Measurements from ENCODE around the gene MTMR12. TPM values are rescaled to one million over a fixed set of nuclear protein-coding genes. Genes with fewer than 3 reads are reported as not detected.

Gene MTMR12
- total and polyA plus RNA-seq, 4 donors, result 16.2 to 19.9 (median 18.1) TPM

DNA sequence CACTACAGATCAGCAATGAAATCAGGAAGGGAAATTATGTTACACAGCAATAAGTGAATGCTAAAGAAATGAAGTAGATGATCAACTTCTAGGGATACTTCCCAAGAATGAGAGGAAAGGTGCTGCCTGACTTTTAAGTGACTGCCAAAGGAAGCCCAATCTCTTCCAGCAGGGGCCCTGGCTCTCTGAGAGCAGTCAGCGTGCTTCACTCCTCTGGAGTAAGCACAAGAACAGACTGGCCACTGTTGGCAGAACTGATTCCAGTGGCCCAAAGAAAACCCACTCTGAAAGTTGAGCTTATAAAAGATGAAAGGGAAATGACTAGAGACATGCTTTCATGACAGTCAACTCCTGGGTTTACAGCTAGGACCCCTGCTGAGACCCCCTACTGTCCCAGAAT, 41.8 kb downstream of the MTMR12 start:
- H3K9me3 ChIP-seq (ENCODE audit: control insufficient read depth, insufficient read depth, low read length), result no peaks in the 10 kb centered on the region
- H3K4me1 ChIP-seq (ENCODE audit: control insufficient read depth, insufficient read depth, low read length), result no peaks in the 10 kb centered on the region
- H3K4me3 ChIP-seq (ENCODE audit: low read depth, low read length), result no peak overlapping the region
- H3K27me3 ChIP-seq (ENCODE audit: control insufficient read depth, insufficient read depth, low read length), result no peaks in the 10 kb centered on the region
- peaks cover 44% of the 10 kb centered on the region for H3K36me3 ChIP-seq (ENCODE audit: control insufficient read depth, insufficient read depth, low read length)
- no peak overlapping the region for H3K27ac ChIP-seq (ENCODE audit: low read depth, low read length)
- WGBS (ENCODE audit: insufficient coverage), result 67% methylated on average over 1 of the region's 1 CpG
- no peak for DNase-seq (ENCODE audit: low read depth in 4 of 6, low spot score in 6 of 6)

DNA sequence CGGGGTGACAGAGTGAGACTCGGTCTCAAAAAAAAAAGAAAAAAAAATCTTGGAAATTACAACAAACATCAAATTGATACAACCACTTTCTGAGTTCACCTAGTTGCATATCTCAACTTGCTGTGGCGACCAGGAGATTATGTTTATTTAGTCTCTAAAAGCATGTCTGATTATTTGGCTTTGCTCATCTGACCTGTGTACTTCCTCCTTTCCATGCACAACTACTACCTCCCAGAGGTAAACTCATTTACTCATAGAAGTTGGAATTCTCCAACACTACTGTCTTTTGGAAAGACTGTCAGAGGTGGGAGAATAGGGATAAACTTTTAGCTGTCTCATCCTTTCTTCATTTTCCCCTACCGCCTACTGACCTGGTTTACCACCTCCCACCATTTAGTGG, 42.6 kb downstream of the MTMR12 start:
- Histone ChIP-seq H3K9me3 (ENCODE audit: control insufficient read depth, insufficient read depth, low read length) (no peaks in the 10 kb centered on the region), H3K27me3 (ENCODE audit: control insufficient read depth, insufficient read depth, low read length) (no peaks in the 10 kb centered on the region), H3K4me3 (ENCODE audit: low read depth, low read length) (no peak overlapping the region), H3K4me1 (ENCODE audit: control insufficient read depth, insufficient read depth, low read length) (no peaks in the 10 kb centered on the region), H3K27ac (ENCODE audit: low read depth, low read length) (no peak overlapping the region), H3K36me3 (ENCODE audit: control insufficient read depth, insufficient read depth, low read length) (peaks cover 45% of the 10 kb centered on the region)
- no CpG with 5 or more reads among the region's 4 CpGs for WGBS (ENCODE audit: insufficient coverage)
- no peak for DNase-seq (ENCODE audit: low read depth in 4 of 6, low spot score in 6 of 6)

DNA sequence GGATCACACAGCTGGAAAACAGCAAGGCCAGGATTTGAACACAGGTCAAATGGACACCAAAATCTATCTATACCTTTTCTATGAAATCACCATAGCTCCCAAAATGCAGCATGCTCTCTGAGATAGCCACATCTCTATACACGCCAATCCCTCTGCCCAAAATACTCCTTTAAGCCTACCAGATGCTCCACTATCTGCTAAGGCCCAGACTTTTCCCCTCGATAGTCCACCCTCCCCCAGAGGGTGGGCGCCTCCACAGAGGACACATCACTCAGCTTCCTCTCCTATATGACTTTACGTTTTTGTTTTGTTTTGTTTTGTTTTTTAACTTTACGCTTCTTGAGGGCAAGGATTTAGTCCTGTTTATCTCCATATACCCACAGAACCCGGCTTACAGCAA, 46.8 kb downstream of the MTMR12 start:
- Histone ChIP-seq H3K4me3 (ENCODE audit: low read depth, low read length) (no peak overlapping the region), H3K27ac (ENCODE audit: low read depth, low read length) (no peak overlapping the region), H3K4me1 (ENCODE audit: control insufficient read depth, insufficient read depth, low read length) (no peaks in the 10 kb centered on the region), H3K9me3 (ENCODE audit: control insufficient read depth, insufficient read depth, low read length) (no peaks in the 10 kb centered on the region), H3K36me3 (ENCODE audit: control insufficient read depth, insufficient read depth, low read length) (peaks cover 48% of the 10 kb centered on the region), H3K27me3 (ENCODE audit: control insufficient read depth, insufficient read depth, low read length) (no peaks in the 10 kb centered on the region)
- DNase-seq (ENCODE audit: low read depth in 4 of 6, low spot score in 6 of 6), result no peak
- WGBS (ENCODE audit: insufficient coverage), result 91% methylated on average over 1 of the region's 6 CpGs

DNA sequence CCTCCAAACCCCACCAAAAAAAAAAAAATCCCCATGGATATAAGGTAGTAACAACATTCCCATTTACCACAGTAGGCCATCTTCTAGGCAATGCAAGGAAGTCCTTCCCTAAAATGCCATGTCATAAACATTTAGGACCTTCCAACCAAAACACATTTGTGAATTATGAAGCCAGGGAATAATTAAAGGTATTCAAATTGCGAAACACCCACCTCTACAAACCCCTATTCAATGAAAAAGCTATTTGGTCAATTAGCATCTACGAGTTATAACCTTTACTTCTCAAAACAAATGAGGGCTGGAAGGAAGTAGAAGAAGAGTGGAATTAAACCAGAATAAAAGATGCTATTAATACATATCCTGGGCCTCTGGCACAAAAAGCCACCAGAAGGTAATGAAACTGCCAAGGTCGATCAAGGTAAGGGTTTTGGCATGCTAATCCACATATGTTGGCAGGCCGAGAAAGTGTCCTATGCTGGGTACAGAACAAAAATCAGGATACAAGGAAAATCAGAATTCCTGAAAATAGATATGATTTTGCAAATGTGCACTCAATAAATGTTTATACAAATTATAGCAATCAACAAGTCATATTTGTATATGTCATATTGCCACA, 47.7 kb downstream of the MTMR12 start:
- peaks cover 49% of the 10 kb centered on the region for H3K36me3 ChIP-seq (ENCODE audit: control insufficient read depth, insufficient read depth, low read length)
- no CpG with 5 or more reads among the region's 4 CpGs for WGBS (ENCODE audit: insufficient coverage)

DNA sequence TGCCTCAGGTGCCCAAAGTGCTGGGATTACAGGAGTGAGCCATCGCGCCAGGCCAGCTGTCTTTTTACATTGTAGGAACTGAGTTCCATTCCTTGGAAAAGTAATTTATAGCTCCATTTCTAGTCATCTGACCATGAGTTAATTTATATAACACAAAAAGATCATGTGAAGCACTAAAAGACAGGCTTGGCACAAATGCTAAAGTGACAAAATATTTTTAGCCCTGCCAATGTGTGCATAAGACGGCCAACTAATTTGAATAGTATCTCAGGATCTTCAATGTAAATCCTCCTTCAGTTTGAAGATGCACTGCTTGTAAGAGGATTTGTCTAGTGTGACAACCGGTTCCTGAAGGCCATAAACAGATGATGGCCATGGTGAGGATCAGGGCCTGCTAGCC, 49.1 kb downstream of the MTMR12 start:
- Histone ChIP-seq H3K9me3 (ENCODE audit: control insufficient read depth, insufficient read depth, low read length) (no peaks in the 10 kb centered on the region), H3K27me3 (ENCODE audit: control insufficient read depth, insufficient read depth, low read length) (no peaks in the 10 kb centered on the region), H3K4me1 (ENCODE audit: control insufficient read depth, insufficient read depth, low read length) (no peaks in the 10 kb centered on the region), H3K4me3 (ENCODE audit: low read depth, low read length) (no peak overlapping the region), H3K27ac (ENCODE audit: low read depth, low read length) (no peak overlapping the region), H3K36me3 (ENCODE audit: control insufficient read depth, insufficient read depth, low read length) (peaks cover 51% of the 10 kb centered on the region)
- 100% methylated on average over 1 of the region's 4 CpGs for WGBS (ENCODE audit: insufficient coverage)
- DNase-seq (ENCODE audit: low read depth in 4 of 6, low spot score in 6 of 6), result peak in 1 of 6 donors; percentile 74

More for the DNA sequence above, 47.7 kb downstream of the MTMR12 start:
- Histone ChIP-seq H3K27ac (ENCODE audit: low read depth, low read length) (no peak overlapping the region), H3K27me3 (ENCODE audit: control insufficient read depth, insufficient read depth, low read length) (no peaks in the 10 kb centered on the region), H3K4me1 (ENCODE audit: control insufficient read depth, insufficient read depth, low read length) (no peaks in the 10 kb centered on the region), H3K9me3 (ENCODE audit: control insufficient read depth, insufficient read depth, low read length) (no peaks in the 10 kb centered on the region), H3K4me3 (ENCODE audit: low read depth, low read length) (no peak overlapping the region)
- DNase-seq (ENCODE audit: low read depth in 4 of 6, low spot score in 6 of 6), result peak in 1 of 6 donors; percentile 20

DNA sequence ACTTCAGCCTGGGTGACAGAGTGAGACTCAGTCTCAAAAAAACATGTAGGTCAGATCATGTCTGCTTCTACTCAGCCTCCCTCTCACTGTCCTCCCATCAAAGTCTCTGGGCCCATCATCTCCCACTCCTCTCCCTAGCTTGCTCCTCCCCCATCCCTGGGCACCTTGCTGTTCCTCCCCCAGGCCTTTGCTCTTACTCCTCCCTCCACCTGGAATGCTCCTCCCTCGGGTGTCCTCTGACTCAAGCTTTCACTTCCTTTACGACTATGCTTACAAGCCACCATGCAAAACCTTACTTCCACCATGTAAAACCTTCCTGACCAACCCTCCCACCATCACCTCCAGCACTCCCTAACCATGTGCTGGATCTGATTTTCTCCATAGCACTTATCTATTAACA, 51.5 kb downstream of the MTMR12 start:
- H3K36me3 ChIP-seq (ENCODE audit: control insufficient read depth, insufficient read depth, low read length), result peaks cover 38% of the 10 kb centered on the region
- no peak overlapping the region for H3K27ac ChIP-seq (ENCODE audit: low read depth, low read length)
- 63% methylated on average over 2 of the region's 2 CpGs for WGBS (ENCODE audit: insufficient coverage)
- H3K4me3 ChIP-seq (ENCODE audit: low read depth, low read length), result no peak overlapping the region
- no peaks in the 10 kb centered on the region for H3K4me1 ChIP-seq (ENCODE audit: control insufficient read depth, insufficient read depth, low read length)
- no peaks in the 10 kb centered on the region for H3K27me3 ChIP-seq (ENCODE audit: control insufficient read depth, insufficient read depth, low read length)
- no peak for DNase-seq (ENCODE audit: low read depth in 4 of 6, low spot score in 6 of 6)
- H3K9me3 ChIP-seq (ENCODE audit: control insufficient read depth, insufficient read depth, low read length), result no peaks in the 10 kb centered on the region

DNA sequence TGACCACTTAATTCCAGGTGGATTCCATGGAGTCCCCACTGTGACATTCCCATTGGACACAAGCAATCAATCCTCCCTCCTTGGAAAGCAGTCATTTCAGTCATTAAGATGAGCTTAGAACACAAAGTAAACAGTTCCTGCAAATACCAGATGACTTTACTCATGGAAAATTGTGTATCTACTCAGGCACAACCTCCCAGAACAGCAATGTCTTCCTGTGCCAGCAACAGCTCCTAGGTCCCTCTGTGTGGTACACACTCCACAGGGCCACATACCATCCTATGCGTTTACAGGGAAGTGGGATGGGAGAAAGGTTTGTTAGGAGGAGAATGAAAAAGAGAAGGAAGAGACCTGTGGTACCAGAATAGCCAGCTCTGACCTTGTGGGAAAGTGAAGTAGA, 53.7 kb downstream of the MTMR12 start:
- Histone ChIP-seq H3K9me3 (ENCODE audit: control insufficient read depth, insufficient read depth, low read length) (no peaks in the 10 kb centered on the region), H3K36me3 (ENCODE audit: control insufficient read depth, insufficient read depth, low read length) (peaks cover 38% of the 10 kb centered on the region), H3K27me3 (ENCODE audit: control insufficient read depth, insufficient read depth, low read length) (no peaks in the 10 kb centered on the region), H3K4me3 (ENCODE audit: low read depth, low read length) (no peak overlapping the region), H3K4me1 (ENCODE audit: control insufficient read depth, insufficient read depth, low read length) (no peaks in the 10 kb centered on the region), H3K27ac (ENCODE audit: low read depth, low read length) (no peak overlapping the region)
- no peak for DNase-seq (ENCODE audit: low read depth in 4 of 6, low spot score in 6 of 6)
- WGBS (ENCODE audit: insufficient coverage), result no CpG with 5 or more reads among the region's 1 CpG

DNA sequence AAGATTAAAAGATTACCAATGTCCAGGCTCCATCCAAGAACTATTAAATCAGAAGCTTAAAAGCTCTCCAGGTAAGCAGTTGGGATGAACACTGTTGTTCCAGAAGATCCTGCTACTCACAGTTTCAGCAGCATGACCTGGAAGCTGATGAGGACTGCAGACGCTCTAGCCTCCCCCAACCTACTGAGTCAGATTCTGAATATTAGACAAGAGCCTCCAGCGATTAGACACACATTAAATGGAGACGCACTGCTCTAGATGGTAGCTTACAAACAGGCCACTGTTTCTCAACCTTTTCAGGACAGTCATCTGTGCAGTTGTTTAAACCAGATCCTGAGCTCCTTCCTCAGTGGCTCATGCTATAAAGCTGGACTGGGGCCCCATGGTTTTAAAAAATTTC, 54.3 kb downstream of the MTMR12 start:
- H3K9me3 ChIP-seq (ENCODE audit: control insufficient read depth, insufficient read depth, low read length), result no peaks in the 10 kb centered on the region
- no peak for DNase-seq (ENCODE audit: low read depth in 4 of 6, low spot score in 6 of 6)
- no peak overlapping the region for H3K27ac ChIP-seq (ENCODE audit: low read depth, low read length)
- H3K4me3 ChIP-seq (ENCODE audit: low read depth, low read length), result no peak overlapping the region
- 97% methylated on average over 3 of the region's 3 CpGs for WGBS (ENCODE audit: insufficient coverage)
- H3K36me3 ChIP-seq (ENCODE audit: control insufficient read depth, insufficient read depth, low read length), result peaks cover 41% of the 10 kb centered on the region
- H3K4me1 ChIP-seq (ENCODE audit: control insufficient read depth, insufficient read depth, low read length), result no peaks in the 10 kb centered on the region
- H3K27me3 ChIP-seq (ENCODE audit: control insufficient read depth, insufficient read depth, low read length), result no peaks in the 10 kb centered on the region

DNA sequence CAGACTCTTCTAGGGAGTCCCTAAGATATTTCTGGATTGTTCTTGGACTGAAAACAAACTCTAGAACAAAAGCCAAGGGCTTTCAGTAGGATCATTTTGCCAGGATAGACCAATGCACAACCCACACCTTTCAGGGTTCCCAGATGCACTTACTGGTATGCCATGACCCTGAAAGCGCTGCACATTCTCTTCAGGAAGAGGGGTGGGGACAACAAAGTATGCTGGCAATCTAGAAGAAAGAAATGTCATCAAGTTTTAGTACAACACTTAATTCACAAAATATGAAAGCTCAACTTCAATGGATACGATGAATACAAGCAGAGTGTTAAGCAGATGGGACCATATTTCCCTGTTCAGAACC, 57.2 kb downstream of the MTMR12 start:
- 100% methylated on average over 1 of the region's 2 CpGs for WGBS (ENCODE audit: insufficient coverage)
- Histone ChIP-seq H3K9me3 (ENCODE audit: control insufficient read depth, insufficient read depth, low read length) (no peaks in the 10 kb centered on the region), H3K27ac (ENCODE audit: low read depth, low read length) (peak overlapping the region; percentile 42), H3K27me3 (ENCODE audit: control insufficient read depth, insufficient read depth, low read length) (no peaks in the 10 kb centered on the region), H3K4me1 (ENCODE audit: control insufficient read depth, insufficient read depth, low read length) (no peaks in the 10 kb centered on the region), H3K4me3 (ENCODE audit: low read depth, low read length) (no peak overlapping the region), H3K36me3 (ENCODE audit: control insufficient read depth, insufficient read depth, low read length) (peaks cover 27% of the 10 kb centered on the region)
- no peak for DNase-seq (ENCODE audit: low read depth in 4 of 6, low spot score in 6 of 6)

DNA sequence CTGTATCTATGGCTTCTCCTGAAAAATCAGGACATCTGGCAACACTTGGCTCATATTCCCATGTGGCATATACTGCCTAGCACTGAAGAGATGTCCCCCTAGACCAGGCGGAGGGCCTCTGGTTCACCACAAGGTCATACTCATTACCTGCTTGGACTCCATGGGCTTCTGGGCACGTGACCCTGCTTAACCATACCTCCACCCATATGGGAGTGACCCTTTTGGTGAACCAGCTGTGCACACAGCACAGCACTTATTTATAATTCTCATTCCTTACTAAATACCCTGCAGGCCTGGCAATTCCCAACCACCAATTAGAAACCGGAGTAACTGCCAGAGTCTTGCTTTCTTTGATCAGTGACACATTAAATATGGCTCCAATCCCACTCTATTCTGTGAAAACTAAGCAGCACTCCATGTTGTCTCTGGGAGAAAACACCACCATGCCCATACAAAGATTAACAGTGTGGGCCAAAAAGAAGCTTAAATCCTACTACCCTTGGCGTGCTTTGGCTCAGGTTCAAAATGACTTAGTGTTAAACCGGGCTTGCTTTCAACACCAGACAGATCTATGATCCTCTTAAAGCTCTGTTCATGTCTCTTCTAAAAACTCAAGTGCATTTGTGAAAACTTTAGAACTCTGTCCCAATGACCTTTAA, 57.7 kb downstream of the MTMR12 start:
- H3K27me3 ChIP-seq (ENCODE audit: control insufficient read depth, insufficient read depth, low read length), result no peaks in the 10 kb centered on the region
- H3K4me3 ChIP-seq (ENCODE audit: low read depth, low read length), result no peak overlapping the region
- H3K4me1 ChIP-seq (ENCODE audit: control insufficient read depth, insufficient read depth, low read length), result no peaks in the 10 kb centered on the region
- H3K27ac ChIP-seq (ENCODE audit: low read depth, low read length), result peak overlapping the region; percentile 42
- no peaks in the 10 kb centered on the region for H3K9me3 ChIP-seq (ENCODE audit: control insufficient read depth, insufficient read depth, low read length)
- H3K36me3 ChIP-seq (ENCODE audit: control insufficient read depth, insufficient read depth, low read length), result peaks cover 25% of the 10 kb centered on the region
- DNase-seq (ENCODE audit: low read depth in 4 of 6, low spot score in 6 of 6), result peak in 5 of 6 donors; percentile 44 to 94 (median 72)
- WGBS (ENCODE audit: insufficient coverage), result 39% methylated on average over 5 of the region's 5 CpGs

Data from spinal cord (tissue), 10 donors.